PFSK-1 (cell line): ENCODE measurements around the gene KIF26B.

Source experiments
- FOXP2 ChIP-seq: optimal IDR thresholded peaks from 2 replicates; pipeline ENCODE3; 2011; ENCODE audit warnings: borderline replicate concordance, control low read depth, inconsistent platforms; ENCODE audit not compliant: insufficient read depth; ENCODE audit errors: extremely low read length, extremely low read depth
- POLR2AphosphoS5 ChIP-seq: IDR thresholded peaks from 2 replicates; pipeline ENCODE4 v1.6.1; 2012; ENCODE audit warnings: low read depth, mild to moderate bottlenecking, control low read depth, low read length, moderate library complexity
- REST ChIP-seq, 2 experiments: IDR thresholded peaks; 2 replicates each; pipeline versions ENCODE4 v1.6.1 to v1.8.0; 2011 to 2012; ENCODE audit warnings: low read depth in 2 of 2, low read length in 2 of 2, control low read depth in 1 of 2, inconsistent platforms in 1 of 2, mild to moderate bottlenecking in 1 of 2, moderate library complexity in 1 of 2; ENCODE audit not compliant: insufficient read depth in 1 of 2
- SIN3A ChIP-seq: IDR thresholded peaks from 2 replicates; pipeline ENCODE4 v1.6.1; 2012; ENCODE audit warnings: mild to moderate bottlenecking, low read length, moderate library complexity, borderline replicate concordance; ENCODE audit not compliant: insufficient read depth
- TAF1 ChIP-seq: IDR thresholded peaks from 2 replicates; pipeline ENCODE4 v1.6.1; 2012; ENCODE audit warnings: low read length, control low read depth, borderline replicate concordance; ENCODE audit not compliant: insufficient read depth

KIF26B gene

DNA sequence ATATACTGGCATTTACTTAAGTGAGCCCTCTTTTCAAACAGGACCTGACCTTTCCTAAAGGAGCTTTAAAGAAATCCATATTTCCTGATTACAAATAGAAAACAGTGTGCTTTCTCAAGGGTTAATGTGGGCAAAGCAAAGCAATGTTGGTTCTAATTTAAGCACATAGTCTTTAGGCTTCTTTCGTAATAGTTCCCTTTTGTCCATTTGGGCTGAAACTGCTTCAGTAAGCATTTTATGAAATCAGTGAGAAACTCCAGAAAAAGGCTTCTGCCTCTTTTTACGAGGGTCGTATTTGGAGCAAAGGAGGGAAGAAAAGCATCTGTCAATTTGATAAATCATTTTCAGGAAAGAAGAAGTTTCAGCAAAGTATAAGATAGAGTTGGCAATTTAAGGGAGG lies 331.2 kb downstream of the KIF26B start:
- no peak for TF ChIP-seq SIN3A
- TF ChIP-seq TAF1 = no peak
- TF ChIP-seq FOXP2 = no peak
- TF ChIP-seq POLR2AphosphoS5 = no peak
- TF ChIP-seq REST (IDR thresholded peaks at IDR 0.05; ENCODE audit: insufficient read depth in 1 of 2, low read depth in 2 of 2, low read length in 2 of 2) = no peak

DNA sequence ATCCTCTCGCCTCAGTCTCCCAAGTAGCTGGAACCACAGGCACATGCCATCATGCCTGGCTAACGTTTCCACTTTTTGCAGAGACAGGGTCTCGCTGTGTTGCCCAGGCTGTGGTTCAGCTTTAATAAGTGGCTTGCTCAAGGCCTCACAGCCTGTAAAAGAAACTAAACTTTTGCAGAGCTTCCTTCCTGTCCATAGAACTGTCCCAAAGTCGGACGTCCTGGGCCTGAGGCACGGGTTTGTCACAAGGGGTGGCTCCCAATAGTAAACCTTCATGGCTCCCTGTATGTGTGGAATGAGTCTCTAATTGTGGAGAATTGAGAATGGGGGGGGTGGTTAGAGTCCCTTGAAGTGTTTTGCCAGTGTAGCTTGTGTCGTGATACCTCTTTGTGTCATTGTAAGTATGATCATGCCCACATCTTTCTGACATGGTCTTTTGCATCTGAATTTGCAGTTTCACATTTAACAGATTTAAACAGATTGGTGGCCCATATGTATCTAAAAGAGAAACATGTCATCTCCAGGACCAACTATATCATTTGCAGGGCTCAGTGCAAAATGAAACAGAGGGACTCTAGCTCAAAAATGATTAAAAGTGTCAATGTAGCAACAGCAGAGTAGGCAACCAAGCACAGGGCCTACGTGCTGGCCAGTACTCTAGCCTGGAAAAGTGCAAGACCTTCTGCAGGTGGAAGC lies 332.1 kb downstream of the KIF26B start:
- TF ChIP-seq SIN3A = no peak
- TF ChIP-seq TAF1 = no peak
- no peak for TF ChIP-seq POLR2AphosphoS5
- TF ChIP-seq REST (IDR thresholded peaks at IDR 0.05; ENCODE audit: insufficient read depth in 1 of 2, low read depth in 2 of 2, low read length in 2 of 2) = no peak
- TF ChIP-seq FOXP2 = no peak

DNA sequence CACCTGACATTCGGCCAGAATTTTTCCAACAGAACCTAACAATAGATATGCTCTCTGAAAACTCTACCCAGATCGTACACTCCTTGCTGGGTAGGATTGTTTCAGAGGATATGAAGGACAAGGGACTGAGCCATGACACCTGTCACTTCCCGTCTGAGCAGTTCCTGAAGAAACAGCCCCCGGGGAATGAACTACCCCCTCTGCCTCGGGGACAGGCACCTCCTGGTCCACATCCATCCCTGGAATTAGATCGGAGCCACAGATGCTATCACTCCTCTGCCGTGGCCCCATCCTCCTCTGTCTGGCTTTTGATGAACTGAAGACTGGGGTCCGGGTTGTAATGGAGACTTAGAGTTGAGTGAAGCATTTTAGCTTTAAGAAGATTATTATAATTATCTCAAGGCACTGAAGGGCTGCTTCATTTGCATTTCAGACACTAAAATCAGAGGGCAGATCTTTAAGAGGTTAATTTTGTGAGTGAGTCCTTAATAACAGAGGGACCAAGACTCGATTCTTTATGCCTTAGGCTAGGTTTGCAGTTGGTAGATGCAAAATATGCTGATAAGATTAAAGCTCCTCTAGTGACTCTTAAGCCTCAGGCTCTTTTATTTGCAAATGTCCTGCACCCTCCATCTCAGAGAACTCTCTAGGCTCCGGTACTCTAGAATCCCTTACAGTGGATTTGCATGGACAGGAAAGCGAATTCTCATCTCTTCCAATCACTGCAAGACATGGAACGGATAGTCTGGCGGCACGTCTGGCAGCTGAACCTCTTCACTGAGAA lies 333.8 kb downstream of the KIF26B start:
- TF ChIP-seq TAF1 (no peak), POLR2AphosphoS5 (no peak), REST (IDR thresholded peaks at IDR 0.05; ENCODE audit: insufficient read depth in 1 of 2, low read depth in 2 of 2, low read length in 2 of 2) (no peak), FOXP2 (no peak), SIN3A (no peak)

GRCh38 chr1:245489838-245490237 lies 335.1 kb downstream of the KIF26B start:
- TF ChIP-seq REST (IDR thresholded peaks at IDR 0.05; ENCODE audit: insufficient read depth in 1 of 2, low read depth in 2 of 2, low read length in 2 of 2) (no peak), POLR2AphosphoS5 (no peak), TAF1 (no peak), SIN3A (no peak), FOXP2 (no peak)
